ENCODE data around the gene PSMD14. TPM values are rescaled to one million over a fixed set of nuclear protein-coding genes. Genes with fewer than 3 reads are reported as not detected.
A peak's percentile ranks its signal among the peaks of the same experiment; 100 is the strongest.

PSMD14 gene
- total RNA-seq, 2 experiments from 2014 or later = 84.2 to 89.8 TPM

DNA sequence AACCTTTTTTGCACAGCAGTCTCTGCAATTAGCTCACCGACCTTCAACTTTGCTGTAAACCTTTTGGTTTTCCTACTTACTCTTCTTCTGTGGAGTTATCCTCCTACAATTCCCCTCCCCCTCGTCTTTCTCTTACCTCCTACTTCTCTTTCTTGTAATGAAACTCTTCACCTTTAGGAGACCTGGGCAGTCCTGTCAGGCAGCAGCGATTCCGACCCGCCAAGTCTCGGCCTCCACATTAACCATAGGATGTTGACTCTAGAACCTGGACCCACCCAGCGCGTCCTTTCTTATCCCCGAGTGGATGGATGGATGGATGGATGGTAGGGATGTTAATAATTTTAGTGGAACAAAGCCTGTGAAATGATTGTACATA lies 116.2 kb downstream of the PSMD14 start:
- intact Hi-C loops (cut with micrococcal nuclease) = loop anchor here (1.0 to 10.0 kb wide), 3 partner anchors 8 to 700 kb away; partner anchors contain the start of gene TBR1
- peak overlapping the region; percentile 38 for H3K4me3 Mint-ChIP-seq
- peak overlapping the region; percentile 24 for H3K27ac Mint-ChIP-seq
- ChIA-PET POLR2A (interaction anchor here (0.6 kb wide), 1 partner anchor 8 kb away, joined by 4 read pairs; the partner anchor contains the start of gene TBR1), CTCF (interaction anchor here (0.8 kb wide), 1 partner anchor 101 kb away, joined by 4 read pairs; no protein-coding TSS in a partner anchor)
- H3K9me3 Mint-ChIP-seq = no peaks in the 10 kb centered on the region
- H3K4me1 Mint-ChIP-seq (ENCODE audit: low read depth) = peaks cover 28% of the 10 kb centered on the region
- peaks cover 74% of the 10 kb centered on the region for H3K27me3 Mint-ChIP-seq
- peaks cover 4% of the 10 kb centered on the region for H3K36me3 Mint-ChIP-seq
- no peak for DNase-seq

- no peak for DNase-seq
- ChIA-PET CTCF (interaction anchor here (1.5 kb wide), 1 partner anchor 9 kb away, joined by 5 read pairs; the partner anchor contains the start of gene TBR1), POLR2A (no interaction called here)
- Mint-ChIP-seq H3K36me3 (peaks cover 4% of the 10 kb centered on the region), H3K27me3 (peaks cover 70% of the 10 kb centered on the region), H3K4me3 (no peak overlapping the region), H3K27ac (no peak overlapping the region), H3K9me3 (no peaks in the 10 kb centered on the region), H3K4me1 (ENCODE audit: low read depth) (peaks cover 28% of the 10 kb centered on the region)
- intact Hi-C loops (cut with micrococcal nuclease) = loop anchor here (1.0 to 10.0 kb wide), 3 partner anchors 9 to 700 kb away; partner anchors contain the start of gene TBR1
Observed at GRCh38 chr2:161424891-161425727, 116.9 kb downstream of the PSMD14 start.

DNA sequence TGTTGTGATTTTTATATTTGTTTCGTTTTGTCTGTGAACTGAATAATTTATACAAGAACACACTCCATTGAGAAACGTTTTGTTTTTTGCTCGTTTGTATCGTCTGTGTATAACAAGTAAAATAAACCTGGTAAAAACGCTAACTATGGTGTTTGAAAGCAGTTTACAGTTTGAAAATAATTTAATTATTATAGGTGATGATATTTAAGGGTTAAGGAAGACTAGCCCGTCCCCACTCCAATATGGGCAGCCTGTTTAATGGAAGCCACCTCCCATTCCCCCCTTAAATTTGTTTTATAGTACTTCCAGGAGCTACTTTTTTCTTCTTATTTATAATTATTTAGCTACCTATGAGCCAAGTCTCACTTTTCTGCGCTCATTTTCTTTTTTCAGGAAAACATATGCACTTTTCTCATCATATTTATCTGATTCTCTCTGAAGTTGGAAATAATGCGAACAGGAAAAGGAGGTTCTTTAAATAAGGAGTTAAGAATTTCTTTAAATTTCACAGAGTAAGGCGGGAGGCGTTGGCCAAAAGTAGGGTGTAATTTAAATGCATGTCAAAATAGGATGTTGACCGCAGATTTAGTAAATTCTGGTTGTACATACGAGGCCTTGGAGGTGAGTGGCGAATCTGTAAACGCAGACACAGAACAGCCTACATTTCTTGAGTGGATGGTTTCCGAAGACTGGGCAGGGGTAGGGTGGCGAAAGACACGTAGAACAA lies 117.7 kb downstream of the PSMD14 start:
- Mint-ChIP-seq H3K36me3 (peaks cover 4% of the 10 kb centered on the region), H3K27me3 (peaks cover 66% of the 10 kb centered on the region), H3K27ac (no peak overlapping the region), H3K9me3 (no peaks in the 10 kb centered on the region), H3K4me3 (no peak overlapping the region), H3K4me1 (ENCODE audit: low read depth) (peaks cover 28% of the 10 kb centered on the region)
- ChIA-PET POLR2A (no interaction called here), CTCF (interaction anchor here (1.5 kb wide), 1 partner anchor 10 kb away, joined by 5 read pairs; the partner anchor contains the start of gene TBR1)
- intact Hi-C loops (cut with micrococcal nuclease) = loop anchor here (10.0 kb wide), 1 partner anchor 699 kb away; no protein-coding TSS in a partner anchor
- DNase-seq = no peak

GRCh38 chr2:161426455-161426921 lies 118.3 kb downstream of the PSMD14 start:
- Mint-ChIP-seq H3K27me3 (peaks cover 63% of the 10 kb centered on the region), H3K9me3 (no peaks in the 10 kb centered on the region), H3K27ac (no peak overlapping the region), H3K36me3 (peaks cover 4% of the 10 kb centered on the region), H3K4me3 (no peak overlapping the region), H3K4me1 (ENCODE audit: low read depth) (peaks cover 28% of the 10 kb centered on the region)
- no peak for DNase-seq
- CTCF ChIA-PET = interaction anchor here (1.5 kb wide), 1 partner anchor 10 kb away, joined by 5 read pairs; the partner anchor contains the start of gene TBR1
- POLR2A ChIA-PET = no interaction called here
- intact Hi-C loops (cut with micrococcal nuclease) = loop anchor here (10.0 kb wide), 1 partner anchor 698 kb away; no protein-coding TSS in a partner anchor

DNA sequence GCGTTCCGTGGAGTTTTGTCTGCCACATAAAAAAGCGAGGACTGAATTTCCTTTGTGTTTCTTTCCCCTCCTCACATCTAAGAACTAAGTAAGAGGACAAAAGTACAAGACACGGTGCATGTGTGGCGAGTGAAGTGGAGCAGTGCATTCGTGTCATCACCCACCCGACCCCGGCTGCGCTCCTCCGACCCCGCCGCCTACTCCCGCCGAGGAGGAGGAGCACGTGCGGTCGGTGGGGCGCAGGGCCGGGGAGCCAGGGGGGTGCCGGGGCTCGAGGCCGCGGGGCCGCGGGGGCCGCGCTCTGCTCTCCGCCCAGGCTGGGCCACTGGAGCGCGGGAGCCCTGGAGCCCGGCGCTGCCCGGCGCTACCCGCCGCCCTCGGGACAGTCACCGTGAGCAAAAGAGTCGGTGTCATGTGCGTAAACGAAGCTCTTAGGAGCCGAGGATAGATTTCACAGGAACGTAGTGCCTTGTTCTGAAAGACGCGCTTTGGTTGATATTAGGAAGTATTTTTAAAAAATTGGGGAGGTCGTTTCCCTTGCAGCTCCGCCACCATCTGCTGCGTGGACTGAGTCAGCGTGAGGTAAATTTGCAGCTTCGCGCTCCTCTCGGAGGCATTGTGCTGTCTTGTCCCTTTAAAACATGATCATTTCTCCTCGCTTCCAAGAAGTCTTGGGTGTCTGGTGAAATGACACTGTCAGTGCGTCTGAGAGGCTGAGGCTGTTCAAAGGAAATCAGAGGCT lies 118.9 kb downstream of the PSMD14 start:
- Mint-ChIP-seq H3K36me3 (peaks cover 4% of the 10 kb centered on the region), H3K27me3 (peaks cover 62% of the 10 kb centered on the region), H3K4me3 (peak overlapping the region; percentile 48), H3K4me1 (ENCODE audit: low read depth) (peaks cover 28% of the 10 kb centered on the region), H3K27ac (no peak overlapping the region), H3K9me3 (no peaks in the 10 kb centered on the region)
- intact Hi-C loops (cut with micrococcal nuclease) = loop anchor here (10.0 kb wide), 1 partner anchor 698 kb away; no protein-coding TSS in a partner anchor
- no peak for DNase-seq
- ChIA-PET CTCF (interaction anchor here (0.7 kb wide), 1 partner anchor 11 kb away, joined by 3 read pairs; the partner anchor contains the start of gene TBR1), POLR2A (no interaction called here)

DNA sequence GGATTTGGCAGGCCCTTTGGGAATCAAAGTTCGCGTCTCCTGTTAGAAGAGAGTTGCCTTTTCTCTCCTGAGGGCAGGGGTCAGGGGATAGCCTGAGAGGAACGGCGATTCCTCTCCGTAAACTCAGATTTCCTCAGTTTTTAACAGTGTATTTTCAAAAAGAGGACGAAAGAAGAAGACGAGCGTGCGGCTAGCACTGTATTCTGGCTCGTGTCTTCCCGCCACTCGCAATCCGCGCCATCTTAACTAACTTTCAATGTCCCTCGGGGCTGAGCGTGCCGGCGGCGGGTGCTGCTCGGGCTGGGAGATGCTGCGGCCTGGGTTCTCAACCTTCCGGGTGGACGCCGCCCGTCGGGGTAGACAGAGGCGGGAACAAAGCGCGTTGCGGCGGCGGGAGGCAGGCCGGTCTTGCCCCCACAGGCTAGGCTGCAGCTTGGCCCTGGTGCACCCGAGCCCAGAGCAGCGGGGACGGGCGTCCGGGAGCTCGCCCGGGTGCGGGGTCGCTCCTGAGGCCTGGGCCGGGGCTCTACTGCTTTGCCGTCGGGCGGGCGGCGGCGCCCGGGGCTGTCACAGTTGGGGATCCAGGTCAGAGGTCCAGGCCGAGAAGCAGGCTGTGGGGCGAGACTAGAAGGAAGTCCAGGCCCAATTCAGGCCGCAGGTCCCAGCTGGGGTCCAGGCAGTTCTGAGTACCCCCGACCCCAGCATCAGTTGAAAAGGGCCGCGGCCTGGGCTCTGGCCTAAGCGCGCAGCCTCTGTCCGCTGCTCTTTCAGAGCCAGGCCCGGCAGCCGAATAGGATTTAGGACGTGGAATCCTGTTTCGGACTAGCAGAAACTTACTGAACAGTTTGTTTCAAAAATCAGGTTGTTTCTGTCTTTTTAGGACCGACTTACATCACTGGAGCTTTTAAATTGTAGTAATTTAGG lies 119.7 kb downstream of the PSMD14 start:
- intact Hi-C loops (cut with micrococcal nuclease) = loop anchor here (2.0 to 10.0 kb wide), 2 partner anchors 13 to 697 kb away; no protein-coding TSS in a partner anchor

DNA sequence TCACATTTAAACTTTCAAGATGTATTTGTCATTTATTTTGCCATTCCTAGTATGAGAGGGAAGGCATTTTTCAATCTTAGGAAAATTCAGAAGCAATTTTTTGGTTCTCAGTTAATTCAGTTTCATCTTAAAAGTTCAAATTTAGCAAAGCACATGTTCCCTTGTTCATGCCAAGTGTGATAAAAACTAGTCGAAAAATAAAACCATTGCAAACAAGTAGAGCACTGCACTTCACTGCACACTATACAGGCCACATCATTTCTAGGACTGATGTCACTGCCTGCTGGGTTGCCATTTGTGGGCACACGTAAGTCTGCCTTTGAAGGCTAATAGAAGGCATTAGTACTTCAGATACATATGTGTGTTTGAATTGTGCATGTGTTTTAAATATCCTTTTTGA lies 122.2 kb downstream of the PSMD14 start:
- Mint-ChIP-seq H3K27me3 (peaks cover 48% of the 10 kb centered on the region), H3K36me3 (peaks cover 4% of the 10 kb centered on the region), H3K27ac (no peak overlapping the region), H3K4me1 (ENCODE audit: low read depth) (peaks cover 14% of the 10 kb centered on the region), H3K9me3 (no peaks in the 10 kb centered on the region), H3K4me3 (no peak overlapping the region)
- ChIA-PET POLR2A (no interaction called here), CTCF (no interaction called here)
- intact Hi-C loops (cut with micrococcal nuclease) = no loop called here
- DNase-seq = no peak

More for the DNA sequence above, 119.7 kb downstream of the PSMD14 start:
- Mint-ChIP-seq H3K4me1 (ENCODE audit: low read depth) (peaks cover 24% of the 10 kb centered on the region), H3K27me3 (peaks cover 55% of the 10 kb centered on the region), H3K9me3 (no peaks in the 10 kb centered on the region), H3K36me3 (peaks cover 4% of the 10 kb centered on the region), H3K27ac (no peak overlapping the region), H3K4me3 (peak overlapping the region; percentile 48)
- DNase-seq = no peak
- ChIA-PET CTCF (interaction anchor here (0.7 kb wide), 1 partner anchor 11 kb away, joined by 3 read pairs; the partner anchor contains the start of gene TBR1), POLR2A (no interaction called here)

- intact Hi-C loops (cut with micrococcal nuclease) = no loop called here
- ChIA-PET CTCF (no interaction called here), POLR2A (no interaction called here)
- H3K4me1 Mint-ChIP-seq (ENCODE audit: low read depth) = peaks cover 7% of the 10 kb centered on the region
- H3K36me3 Mint-ChIP-seq = peaks cover 4% of the 10 kb centered on the region
- H3K9me3 Mint-ChIP-seq = no peaks in the 10 kb centered on the region
- H3K27me3 Mint-ChIP-seq = peaks cover 42% of the 10 kb centered on the region
- no peak overlapping the region for H3K4me3 Mint-ChIP-seq
- H3K27ac Mint-ChIP-seq = no peak overlapping the region
- DNase-seq = no peak
Observed at GRCh38 chr2:161432107-161432506, 123.9 kb downstream of the PSMD14 start.

GRCh38 chr2:161434118-161434517 lies 125.9 kb downstream of the PSMD14 start:
- no peak for DNase-seq
- Mint-ChIP-seq H3K27ac (no peak overlapping the region), H3K36me3 (no peaks in the 10 kb centered on the region), H3K9me3 (no peaks in the 10 kb centered on the region), H3K27me3 (peaks cover 36% of the 10 kb centered on the region), H3K4me1 (ENCODE audit: low read depth) (no peaks in the 10 kb centered on the region), H3K4me3 (no peak overlapping the region)
- intact Hi-C loops (cut with micrococcal nuclease) = no loop called here
- POLR2A ChIA-PET = no interaction called here
- CTCF ChIA-PET = no interaction called here

GRCh38 chr2:161436411-161436810 lies 128.2 kb downstream of the PSMD14 start:
- ChIA-PET POLR2A (no interaction called here), CTCF (no interaction called here)
- Mint-ChIP-seq H3K27ac (no peak overlapping the region), H3K27me3 (peaks cover 36% of the 10 kb centered on the region), H3K4me1 (ENCODE audit: low read depth) (no peaks in the 10 kb centered on the region), H3K4me3 (no peak overlapping the region), H3K9me3 (no peaks in the 10 kb centered on the region), H3K36me3 (no peaks in the 10 kb centered on the region)
- intact Hi-C loops (cut with micrococcal nuclease) = no loop called here
- no peak for DNase-seq

DNA sequence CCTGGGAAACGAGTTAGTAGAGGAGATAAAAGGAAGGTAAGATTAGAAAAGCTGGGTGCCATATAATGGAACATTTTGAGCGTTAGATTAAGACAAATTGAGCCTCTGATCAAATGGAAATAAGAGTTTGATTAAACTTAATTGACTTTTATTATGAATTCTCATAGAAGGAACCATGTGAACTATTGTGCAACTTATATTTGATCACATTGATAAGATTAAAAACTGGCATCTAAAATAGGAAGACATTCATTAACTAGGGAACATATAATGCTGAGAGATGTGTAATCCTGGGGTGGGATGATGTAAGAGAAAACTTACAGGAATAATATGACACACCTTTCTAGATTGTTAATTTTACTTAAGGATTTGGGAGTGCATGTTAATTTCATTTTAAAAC lies 130.4 kb downstream of the PSMD14 start:
- intact Hi-C loops (cut with micrococcal nuclease) = no loop called here
- Mint-ChIP-seq H3K9me3 (no peaks in the 10 kb centered on the region), H3K27me3 (peaks cover 34% of the 10 kb centered on the region), H3K27ac (no peak overlapping the region), H3K4me1 (ENCODE audit: low read depth) (no peaks in the 10 kb centered on the region), H3K36me3 (no peaks in the 10 kb centered on the region), H3K4me3 (no peak overlapping the region)
- ChIA-PET CTCF (no interaction called here), POLR2A (no interaction called here)
- DNase-seq = no peak
